ENCODE measurements around the gene TELO2.

Gene TELO2

GRCh38 chr16:1526608-1527555 lies 33.7 kb downstream of the TELO2 start:
- CTCF ChIA-PET = no interaction called here
- DNase-seq (ENCODE audit: extremely low spot score) = no peak
- TF ChIP-seq SP1 (IDR thresholded peaks at IDR 0.05) = no peak
- no peak for TF ChIP-seq ARNT (IDR thresholded peaks at IDR 0.05)
- no peak for TF ChIP-seq ELF4 (IDR thresholded peaks at IDR 0.05)
- no peak for TF ChIP-seq LEF1 (IDR thresholded peaks at IDR 0.05; ENCODE audit: borderline replicate concordance)
- TF ChIP-seq L3MBTL2 (conservative IDR thresholded peaks at IDR 0.05) = no peak
- no peak for TF ChIP-seq NFRKB (IDR thresholded peaks at IDR 0.05)
- TF ChIP-seq TARDBP (IDR thresholded peaks at IDR 0.05) = no peak
- no peak for TF ChIP-seq HDGF (IDR thresholded peaks at IDR 0.05; ENCODE audit: borderline replicate concordance)
- no peak for TF ChIP-seq FOXM1 (IDR thresholded peaks at IDR 0.05; ENCODE audit: borderline replicate concordance)
- TF ChIP-seq ZNF384 (IDR thresholded peaks at IDR 0.05) = no peak
- TF ChIP-seq SUZ12 (IDR thresholded peaks at IDR 0.05) = no peak
- no peak for TF ChIP-seq BHLHE40 (IDR thresholded peaks at IDR 0.05; ENCODE audit: borderline replicate concordance)
- no peak for TF ChIP-seq CTBP1 (IDR thresholded peaks at IDR 0.05; ENCODE audit: borderline replicate concordance)
- TF ChIP-seq FOXA1 (IDR thresholded peaks at IDR 0.05) = no peak
- TF ChIP-seq PKNOX1 (IDR thresholded peaks at IDR 0.05) = no peak
- TF ChIP-seq FOXK2 (IDR thresholded peaks at IDR 0.05) = no peak
- POLR2A ChIA-PET = no interaction called here

- no peak for DNase-seq (ENCODE audit: extremely low spot score)
- CTCF ChIA-PET = no interaction called here
- TF ChIP-seq FOXK2 (IDR thresholded peaks at IDR 0.05) (no peak), SUZ12 (IDR thresholded peaks at IDR 0.05) (no peak), NFRKB (IDR thresholded peaks at IDR 0.05) (no peak)
- POLR2A ChIA-PET = no interaction called here
Measured at GRCh38 chr16:1527836-1528811, 35.0 kb downstream of the TELO2 start.

GRCh38 chr16:1528921-1529537 lies 35.9 kb downstream of the TELO2 start:
- TF ChIP-seq FOXM1 (IDR thresholded peaks at IDR 0.05; ENCODE audit: borderline replicate concordance) = no peak
- TF ChIP-seq ELF4 (IDR thresholded peaks at IDR 0.05) = no peak
- no peak for TF ChIP-seq NFRKB (IDR thresholded peaks at IDR 0.05)
- no peak for TF ChIP-seq ARNT (IDR thresholded peaks at IDR 0.05)
- no peak for TF ChIP-seq FOXK2 (IDR thresholded peaks at IDR 0.05)
- no peak for TF ChIP-seq TARDBP (IDR thresholded peaks at IDR 0.05)
- no peak for TF ChIP-seq BHLHE40 (IDR thresholded peaks at IDR 0.05; ENCODE audit: borderline replicate concordance)
- no peak for TF ChIP-seq FOXA1 (IDR thresholded peaks at IDR 0.05)
- TF ChIP-seq L3MBTL2 (conservative IDR thresholded peaks at IDR 0.05) = no peak
- no peak for TF ChIP-seq CTBP1 (IDR thresholded peaks at IDR 0.05; ENCODE audit: borderline replicate concordance)
- no peak for TF ChIP-seq LEF1 (IDR thresholded peaks at IDR 0.05; ENCODE audit: borderline replicate concordance)
- CTCF ChIA-PET = no interaction called here
- POLR2A ChIA-PET = no interaction called here
- DNase-seq (ENCODE audit: extremely low spot score) = no peak

GRCh38 chr16:1530349-1530882 lies 37.3 kb downstream of the TELO2 start:
- DNase-seq (ENCODE audit: extremely low spot score) = no peak
- TF ChIP-seq LEF1 (IDR thresholded peaks at IDR 0.05; ENCODE audit: borderline replicate concordance) (no peak), ZNF384 (IDR thresholded peaks at IDR 0.05) (no peak), BHLHE40 (IDR thresholded peaks at IDR 0.05; ENCODE audit: borderline replicate concordance) (no peak), PKNOX1 (IDR thresholded peaks at IDR 0.05) (no peak), CTBP1 (IDR thresholded peaks at IDR 0.05; ENCODE audit: borderline replicate concordance) (no peak), SP1 (IDR thresholded peaks at IDR 0.05) (no peak), SUZ12 (IDR thresholded peaks at IDR 0.05) (no peak), ELF4 (IDR thresholded peaks at IDR 0.05) (no peak)
- CTCF ChIA-PET = no interaction called here
- POLR2A ChIA-PET = no interaction called here

- no peak for DNase-seq (ENCODE audit: extremely low spot score)
Measured at GRCh38 chr16:1530883-1531637, 37.9 kb downstream of the TELO2 start.

More at GRCh38 chr16:1530883-1531637, 37.9 kb downstream of the TELO2 start:
- CTCF ChIA-PET = no interaction called here
- TF ChIP-seq ARNT (IDR thresholded peaks at IDR 0.05) (no peak), CTBP1 (IDR thresholded peaks at IDR 0.05; ENCODE audit: borderline replicate concordance) (no peak), ELF4 (IDR thresholded peaks at IDR 0.05) (no peak), L3MBTL2 (conservative IDR thresholded peaks at IDR 0.05) (no peak), SP1 (IDR thresholded peaks at IDR 0.05) (no peak), ZNF384 (IDR thresholded peaks at IDR 0.05) (no peak), TARDBP (IDR thresholded peaks at IDR 0.05) (no peak), FOXK2 (IDR thresholded peaks at IDR 0.05) (no peak), SUZ12 (IDR thresholded peaks at IDR 0.05) (no peak), NFRKB (IDR thresholded peaks at IDR 0.05) (no peak), FOXA1 (IDR thresholded peaks at IDR 0.05) (no peak), HDGF (IDR thresholded peaks at IDR 0.05; ENCODE audit: borderline replicate concordance) (no peak), FOXM1 (IDR thresholded peaks at IDR 0.05; ENCODE audit: borderline replicate concordance) (no peak), BHLHE40 (IDR thresholded peaks at IDR 0.05; ENCODE audit: borderline replicate concordance) (no peak), LEF1 (IDR thresholded peaks at IDR 0.05; ENCODE audit: borderline replicate concordance) (no peak), PKNOX1 (IDR thresholded peaks at IDR 0.05) (no peak)
- POLR2A ChIA-PET = no interaction called here
